Glutamatergic neuron (in vitro differentiated cells): ENCODE data around the gene LRRFIP1. TPM values are rescaled to one million over a fixed set of nuclear protein-coding genes. Genes with fewer than 3 reads are reported as not detected.
"Not testable (repeated sequence)": the region's sequence is repeated elsewhere in the genome, so short reads cannot be mapped to it uniquely, and the experiment has no call there.

Source experiments
- DNase-seq: peaks from one replicate; pipeline ENCODE4 v3.0.0; 2022
- H3K27ac Mint-ChIP-seq: one replicate; pipeline ENCODE4 v1.8.0; 2020; ENCODE audit warnings: mild to moderate bottlenecking, mixed read lengths, inconsistent platforms; ENCODE audit not compliant: unreplicated experiment
- H3K27me3 Mint-ChIP-seq: one replicate; pipeline ENCODE4 v1.8.0; 2020; ENCODE audit warnings: mild to moderate bottlenecking, moderate library complexity, mixed read lengths, inconsistent platforms; ENCODE audit not compliant: unreplicated experiment
- H3K36me3 Mint-ChIP-seq: one replicate; pipeline ENCODE4 v1.8.0; 2020; ENCODE audit warnings: mild to moderate bottlenecking, mixed read lengths, inconsistent platforms; ENCODE audit not compliant: unreplicated experiment
- H3K4me1 Mint-ChIP-seq: one replicate; pipeline ENCODE4 v1.8.0; 2020; ENCODE audit warnings: mild to moderate bottlenecking, low read depth, mixed read lengths, inconsistent platforms; ENCODE audit not compliant: unreplicated experiment
- H3K4me3 Mint-ChIP-seq: one replicate; pipeline ENCODE4 v1.8.0; 2020; ENCODE audit warnings: mild to moderate bottlenecking, mixed read lengths, inconsistent platforms; ENCODE audit not compliant: unreplicated experiment
- H3K9me3 Mint-ChIP-seq: one replicate; pipeline ENCODE4 v1.8.0; 2020; ENCODE audit warnings: mild to moderate bottlenecking, moderate library complexity, mixed read lengths, inconsistent platforms; ENCODE audit not compliant: unreplicated experiment
- CTCF ChIP-seq: fragments of 200-600 bp; sonication (generic); IDR thresholded peaks from one replicate; pipeline ENCODE4 v1.5.0; 2021; ENCODE audit not compliant: partially characterized antibody, unreplicated experiment
- total RNA-seq: library from RNA; stranded (reverse); fragmentation: NEBNext Ultra II Directional; extraction: Animal tissue kit (Norgen Biotek cat#: 25700); gene quantifications from one replicate; pipeline ENCODE4 v1.2.1, GENCODE V29; 2021; ENCODE audit not compliant: unreplicated experiment

Gene LRRFIP1
- total RNA-seq, 1 donor from 2014 or later, result 112 TPM

GRCh38 chr2:237594514-237594871 lies 32.9 kb upstream of the LRRFIP1 start:
- TF ChIP-seq CTCF, result no peak
- peaks cover 5% of the 10 kb centered on the region for H3K27me3 Mint-ChIP-seq
- peak overlapping the region; percentile 70 for H3K4me3 Mint-ChIP-seq
- H3K4me1 Mint-ChIP-seq, result peaks cover 23% of the 10 kb centered on the region
- H3K36me3 Mint-ChIP-seq, result no peaks in the 10 kb centered on the region
- DNase-seq, result no peak
- no peak overlapping the region for H3K27ac Mint-ChIP-seq
- H3K9me3 Mint-ChIP-seq, result no peaks in the 10 kb centered on the region

GRCh38 chr2:237595829-237596519 lies 31.4 kb upstream of the LRRFIP1 start:
- DNase-seq, H3K27me3 Mint-ChIP-seq, H3K9me3 Mint-ChIP-seq, H3K36me3 Mint-ChIP-seq, H3K27ac Mint-ChIP-seq, H3K4me3 Mint-ChIP-seq: not testable (repeated sequence)
- H3K4me1 Mint-ChIP-seq, result peaks cover 26% of the 10 kb centered on the region

- H3K4me1 Mint-ChIP-seq, result peaks cover 26% of the 10 kb centered on the region
- H3K4me3 Mint-ChIP-seq, result no peak overlapping the region
- H3K27ac Mint-ChIP-seq, result no peak overlapping the region
- no peak for DNase-seq
- no peaks in the 10 kb centered on the region for H3K36me3 Mint-ChIP-seq
- no peak for TF ChIP-seq CTCF
- peaks cover 5% of the 10 kb centered on the region for H3K27me3 Mint-ChIP-seq
- no peaks in the 10 kb centered on the region for H3K9me3 Mint-ChIP-seq
These were observed 30.7 kb upstream of the LRRFIP1 start for GRCh38 chr2:237596520-237597195.

GRCh38 chr2:237597196-237598145 lies 29.9 kb upstream of the LRRFIP1 start:
- Mint-ChIP-seq H3K9me3 (no peaks in the 10 kb centered on the region), H3K4me1 (peaks cover 28% of the 10 kb centered on the region), H3K27ac (no peak overlapping the region), H3K27me3 (peaks cover 5% of the 10 kb centered on the region), H3K4me3 (no peak overlapping the region), H3K36me3 (no peaks in the 10 kb centered on the region)
- no peak for DNase-seq
- no peak for TF ChIP-seq CTCF

GRCh38 chr2:237598468-237599208 lies 28.7 kb upstream of the LRRFIP1 start:
- Mint-ChIP-seq H3K9me3 (peaks cover 2% of the 10 kb centered on the region), H3K4me1 (peaks cover 27% of the 10 kb centered on the region), H3K27ac (no peak overlapping the region), H3K36me3 (no peaks in the 10 kb centered on the region), H3K4me3 (no peak overlapping the region), H3K27me3 (peaks cover 8% of the 10 kb centered on the region)
- DNase-seq, result no peak
- no peak for TF ChIP-seq CTCF
